Activated CD8-positive, alpha-beta memory T cell treated with anti-CD3 and anti-CD28 coated beads for 24 hours (primary cell): ENCODE measurements around the gene CDH12.

Experiments used
- DNase-seq: peaks from one replicate; pipeline ENCODE4 v3.0.0-alpha.2; 2020

CDH12 gene

DNA sequence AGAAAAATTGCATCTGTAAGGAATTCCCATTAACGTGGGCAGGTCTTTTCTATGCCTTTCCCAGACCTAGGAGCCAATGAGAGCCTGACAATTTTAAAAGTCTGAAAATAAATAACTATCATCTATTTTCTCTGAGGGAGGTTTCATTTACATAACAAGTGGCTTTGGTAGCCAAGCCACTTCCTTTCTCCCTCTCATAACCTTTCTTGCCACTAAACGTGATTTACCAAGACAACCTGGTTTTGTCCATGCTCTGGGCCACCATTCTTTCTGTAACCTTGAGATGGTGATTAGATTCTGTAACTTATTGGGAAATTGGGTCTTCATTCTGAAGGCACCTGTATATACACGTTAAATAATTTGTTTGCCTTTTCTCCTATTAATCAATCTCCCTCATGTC lies 1046.9 kb downstream of the CDH12 start:
- no peak for DNase-seq

DNA sequence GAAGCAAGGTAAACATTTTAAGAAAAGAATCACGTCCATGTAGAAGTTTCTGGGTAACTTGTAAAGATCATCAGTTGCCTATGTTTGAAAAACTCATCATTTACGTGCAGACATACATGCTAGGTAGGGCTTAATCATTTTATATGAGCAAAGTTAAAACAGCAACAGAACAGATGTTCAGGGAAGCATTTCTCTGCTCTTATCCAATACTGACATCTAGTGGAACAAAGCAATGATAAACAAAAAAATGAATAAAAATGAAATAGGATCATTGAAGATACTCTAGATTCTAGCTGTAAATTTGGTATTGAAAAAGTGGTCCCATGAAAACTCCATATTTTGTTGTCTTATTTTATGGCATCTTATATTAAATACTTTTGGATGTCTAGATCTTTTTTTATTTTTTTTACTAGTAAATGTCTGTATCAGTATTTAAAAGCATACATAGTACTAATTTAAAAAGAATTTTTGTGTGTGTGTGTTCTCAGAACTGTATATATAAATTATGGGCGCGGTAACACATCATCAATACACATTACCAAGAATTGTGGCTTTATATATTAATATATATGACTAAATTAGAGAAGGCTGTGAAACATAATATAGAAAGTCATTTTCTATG lies 1050.2 kb downstream of the CDH12 start:
- DNase-seq = no peak

DNA sequence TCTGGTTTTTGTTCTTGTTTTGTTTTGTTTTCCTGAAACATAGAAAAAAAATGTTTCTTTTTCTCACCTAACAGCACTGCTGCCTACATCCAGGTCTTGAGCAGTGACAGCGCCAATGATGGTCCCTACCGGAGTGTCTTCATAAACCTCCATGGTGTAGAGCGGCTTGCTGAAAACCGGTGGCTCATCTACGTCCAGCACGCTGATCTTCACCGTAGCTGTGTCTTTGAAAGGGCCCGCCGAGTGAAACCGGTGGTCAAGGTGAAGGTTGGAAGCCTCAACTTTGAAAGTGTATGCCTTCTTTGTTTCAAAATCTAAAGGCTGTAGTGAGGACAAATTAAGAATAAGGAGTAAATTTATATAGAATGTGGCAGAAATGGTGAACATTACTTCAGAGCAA lies 1051.0 kb downstream of the CDH12 start:
- DNase-seq = no peak

DNA sequence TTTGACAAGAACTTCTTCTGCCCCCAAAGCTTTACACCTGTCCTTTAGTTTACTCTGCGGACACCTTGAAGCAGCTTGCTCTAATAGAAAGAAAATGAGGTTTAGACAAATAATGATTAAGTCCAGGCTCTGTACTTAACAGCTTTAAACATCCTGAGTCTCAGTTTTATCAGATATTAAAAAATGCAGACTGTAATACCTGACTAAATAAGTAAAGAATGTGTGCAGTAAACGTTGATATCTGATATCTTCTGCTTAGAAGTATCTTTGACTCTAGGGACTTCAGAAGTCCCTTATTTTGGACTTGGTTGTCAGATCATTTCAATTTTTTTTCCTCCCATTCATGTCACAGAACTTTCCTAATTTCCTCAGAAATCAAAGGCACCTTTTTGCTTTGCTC lies 1060.4 kb downstream of the CDH12 start:
- DNase-seq = no peak

- DNase-seq = no peak
Measured at GRCh38 chr5:21791304-21791703, 1061.8 kb downstream of the CDH12 start.

DNA sequence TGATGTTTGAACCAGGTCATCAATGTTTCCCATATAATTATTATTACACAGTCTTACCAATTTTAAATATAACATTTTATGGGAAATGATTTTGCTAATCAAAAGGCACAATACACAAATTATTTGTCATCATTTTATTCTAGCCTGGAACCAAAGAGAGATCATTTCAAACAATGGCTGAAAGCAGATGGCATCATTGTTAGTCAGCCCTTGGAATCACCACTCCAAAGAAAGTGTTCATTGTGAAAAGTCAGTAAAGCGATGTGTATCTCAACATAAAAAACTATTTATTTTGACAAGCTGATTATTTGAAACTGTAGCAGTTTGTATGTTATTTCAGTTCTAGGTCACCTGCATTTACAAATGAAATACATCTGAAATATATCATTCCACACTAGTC lies 1068.7 kb downstream of the CDH12 start:
- DNase-seq = no peak

DNA sequence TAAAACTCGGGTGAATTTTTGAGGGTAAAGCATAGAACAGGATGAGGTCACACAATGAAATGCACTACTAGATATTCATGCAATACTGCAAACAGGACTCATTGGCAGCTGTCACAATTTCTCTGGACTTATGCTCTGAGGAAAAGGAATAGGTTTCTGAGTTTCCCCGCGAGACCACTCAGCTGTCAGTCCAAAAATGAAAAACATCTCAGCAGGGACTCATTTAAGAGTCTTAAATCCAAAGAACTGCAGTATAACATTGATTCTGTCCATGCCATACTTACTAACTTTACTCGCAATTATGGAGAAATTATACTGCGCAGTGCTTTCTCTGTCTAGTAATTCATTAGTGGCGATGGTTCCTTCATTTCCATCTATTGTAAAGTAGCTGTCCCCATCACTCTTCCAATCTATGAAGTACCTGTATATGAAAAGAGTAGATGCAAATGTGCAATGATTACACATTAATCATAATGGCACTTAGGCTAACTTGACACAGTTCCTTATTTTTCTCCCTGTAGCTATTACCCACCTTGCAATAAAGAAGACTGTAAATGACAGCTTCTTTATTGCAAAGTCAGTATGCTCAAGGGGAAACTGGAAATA lies 1070.0 kb downstream of the CDH12 start:
- no peak for DNase-seq

GRCh38 chr5:21776466-21776865 lies 1076.7 kb downstream of the CDH12 start:
- no peak for DNase-seq

DNA sequence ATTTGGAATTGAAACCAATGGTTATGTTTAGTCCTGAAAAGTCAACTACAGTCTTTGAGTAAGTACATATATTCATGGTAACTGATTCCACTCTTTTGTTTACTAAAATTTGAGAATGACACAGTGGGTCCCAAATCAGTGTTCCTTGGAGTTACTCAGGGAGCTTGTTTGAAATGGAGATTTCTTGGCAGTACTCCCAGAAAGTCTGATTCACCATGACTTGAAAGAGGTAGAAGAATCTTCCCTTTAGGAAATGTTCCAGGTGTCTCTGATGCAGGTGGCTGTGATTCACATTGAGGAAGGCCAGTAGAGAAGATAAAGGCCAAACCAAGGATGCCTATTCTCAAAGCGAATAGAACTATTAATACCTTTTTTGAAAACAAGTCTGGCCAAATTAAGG lies 1078.3 kb downstream of the CDH12 start:
- no peak for DNase-seq

- DNase-seq = no peak
Measured at GRCh38 chr5:21774281-21774680, 1078.9 kb downstream of the CDH12 start.

DNA sequence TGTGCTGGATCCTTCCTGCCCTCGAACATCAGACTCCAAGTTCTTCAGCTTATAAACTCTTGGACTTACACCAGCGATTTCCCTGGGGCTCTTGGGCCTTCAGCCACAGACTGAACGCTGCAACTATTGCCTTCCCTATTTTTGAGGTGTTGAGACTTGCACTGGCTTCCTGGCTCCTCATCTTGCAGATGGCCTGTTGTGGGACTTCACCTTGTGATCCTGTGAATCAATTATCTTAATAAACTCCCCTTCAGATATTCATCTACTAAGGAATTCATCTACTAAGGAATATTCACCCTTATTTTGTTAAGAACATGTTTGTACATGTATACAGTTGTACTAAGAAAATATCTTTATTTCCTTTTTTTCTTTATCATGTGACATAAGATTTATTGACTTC lies 1079.7 kb downstream of the CDH12 start:
- no peak for DNase-seq

GRCh38 chr5:21765406-21765805 lies 1087.7 kb downstream of the CDH12 start:
- no peak for DNase-seq

DNA sequence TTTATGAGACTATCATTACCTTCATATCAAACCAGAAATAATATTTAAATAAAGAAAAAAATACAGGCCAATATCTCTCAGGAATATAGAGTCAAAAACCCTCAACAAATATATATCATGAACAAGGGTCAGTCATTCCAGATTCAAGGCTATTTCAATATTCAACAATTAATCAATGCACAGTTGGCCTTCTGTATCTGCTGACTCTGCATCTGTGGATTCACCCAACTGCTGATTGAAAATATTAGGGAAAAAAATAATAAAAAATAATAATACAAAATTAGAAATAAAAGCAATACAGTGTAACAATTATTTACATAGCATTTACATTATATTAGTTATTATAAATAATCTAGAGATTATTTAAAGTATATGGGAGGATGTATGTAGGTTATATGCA lies 1114.0 kb downstream of the CDH12 start:
- DNase-seq = no peak

GRCh38 chr5:21723500-21723899 lies 1129.6 kb downstream of the CDH12 start:
- DNase-seq = no peak

GRCh38 chr5:21711866-21712758 lies 1141.0 kb downstream of the CDH12 start:
- DNase-seq = no peak

DNA sequence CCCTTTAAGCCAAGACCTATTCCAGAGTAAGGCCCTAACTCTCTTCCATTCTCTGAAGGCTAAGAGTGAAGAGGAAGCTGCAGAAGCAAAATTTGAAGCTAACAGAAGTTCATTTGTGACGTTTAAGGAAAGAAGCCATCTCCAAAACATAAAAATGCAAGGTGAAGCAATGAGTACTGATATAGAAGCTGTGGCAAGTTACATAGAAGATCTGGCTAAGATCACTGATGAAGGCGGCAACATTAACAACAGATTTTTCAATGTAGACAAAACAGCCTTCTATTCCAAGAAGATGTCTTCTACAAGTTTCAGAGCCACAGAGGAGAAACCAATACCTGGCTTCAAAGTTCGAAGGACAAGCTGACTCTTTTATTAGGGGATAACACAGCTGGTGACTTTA lies 1143.4 kb downstream of the CDH12 start:
- no peak for DNase-seq

DNA sequence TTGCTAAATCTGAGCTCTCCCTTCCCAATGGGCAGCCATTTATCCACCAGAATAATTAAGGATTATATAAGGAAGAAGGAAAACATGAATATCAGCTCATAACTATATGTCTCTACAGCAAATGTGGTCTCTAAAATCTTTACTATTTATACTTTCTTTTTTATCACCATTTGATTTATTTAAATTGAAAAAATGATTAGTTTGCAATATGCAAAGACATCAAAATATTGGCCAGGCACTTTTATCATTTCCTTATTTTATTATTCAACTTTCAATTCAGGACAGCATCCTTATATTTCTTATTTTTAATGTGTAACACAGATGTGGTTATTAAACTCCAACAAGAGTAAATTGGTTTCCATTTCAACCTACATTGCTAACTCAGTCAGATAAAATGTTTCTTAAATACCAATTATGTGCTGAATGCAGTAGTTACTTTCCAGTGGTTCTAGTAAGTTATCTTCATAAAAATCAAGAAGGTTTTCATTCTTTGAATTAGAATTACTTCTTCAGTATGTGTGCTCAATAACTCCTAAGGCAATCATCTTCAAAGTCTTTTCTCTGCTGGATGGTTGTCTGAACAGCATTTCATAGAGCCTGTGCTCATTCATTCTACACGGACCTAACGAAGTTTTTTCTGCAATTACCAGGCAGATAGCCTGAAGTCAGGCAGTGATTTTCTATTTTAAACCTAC lies 1148.0 kb downstream of the CDH12 start:
- DNase-seq = no peak

DNA sequence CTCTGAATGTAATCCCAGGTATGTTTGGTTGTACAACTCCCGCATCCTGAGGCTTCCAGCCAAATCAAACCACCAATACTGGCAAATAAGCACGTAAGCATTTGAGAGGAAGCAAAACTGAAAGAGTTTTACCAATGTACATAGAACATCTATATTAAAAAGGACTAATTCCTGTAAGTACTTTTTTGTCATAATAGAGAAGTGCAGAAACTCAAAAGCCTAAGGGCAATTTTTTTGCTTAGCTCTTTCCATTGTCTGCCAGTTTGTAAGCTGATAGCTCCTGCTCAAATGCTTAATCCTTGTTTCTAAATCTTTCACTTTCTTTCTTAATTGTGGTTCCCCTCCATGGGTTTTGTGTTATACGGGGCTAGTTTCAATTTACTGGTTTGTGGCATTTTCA lies 1151.8 kb downstream of the CDH12 start:
- no peak for DNase-seq
